GM13977 (cell line): Measurements from ENCODE around the gene SERPINA4.

Experiments
- DNase-seq: peaks from one replicate; pipeline ENCODE4 v3.0.0; 2012; ENCODE audit warnings: low spot score
- CTCF ChIP-seq: IDR thresholded peaks from 2 replicates; pipeline ENCODE4 v1.5.1; 2012; ENCODE audit warnings: mild to moderate bottlenecking, control low read depth; ENCODE audit not compliant: insufficient read depth; ENCODE audit errors: extremely low read depth, missing control alignments
- in situ Hi-C: fragments of 300-500 bp; cut with MboI; formaldehyde crosslinking; loops from one replicate; pipeline ENCODE4 v1.12.0; 2022; ENCODE audit warnings: low sequenced_read_pairs, low pct_unique_long_range_greater_than_20kb, mixed read lengths, inconsistent platforms; ENCODE audit not compliant: unreplicated experiment

Gene SERPINA4

GRCh38 chr14:94535506-94535905 lies 25.7 kb upstream of the SERPINA4 start:
- no peak for TF ChIP-seq CTCF
- no peak for DNase-seq
- in situ Hi-C loops, result no loop called here

GRCh38 chr14:94536836-94537235 lies 24.4 kb upstream of the SERPINA4 start:
- in situ Hi-C loops, result no loop called here
- DNase-seq, result no peak

GRCh38 chr14:94538070-94538740 lies 23.0 kb upstream of the SERPINA4 start:
- DNase-seq, result no peak
- in situ Hi-C loops, result no loop called here
- TF ChIP-seq CTCF, result no peak

More at GRCh38 chr14:94536836-94537235, 24.4 kb upstream of the SERPINA4 start:
- TF ChIP-seq CTCF, result no peak

GRCh38 chr14:94539181-94539580 lies 22.1 kb upstream of the SERPINA4 start:
- in situ Hi-C loops, result no loop called here
- DNase-seq, result no peak
- TF ChIP-seq CTCF, result no peak

GRCh38 chr14:94540031-94540794 lies 21.0 kb upstream of the SERPINA4 start:
- DNase-seq, result no peak
- in situ Hi-C loops, result no loop called here
- no peak for TF ChIP-seq CTCF

GRCh38 chr14:94541234-94541975 lies 19.8 kb upstream of the SERPINA4 start:
- DNase-seq, result no peak
- in situ Hi-C loops, result no loop called here
- no peak for TF ChIP-seq CTCF
